Gastrocnemius medialis (tissue), 4 donors: ENCODE measurements around the gene AATK. TPM values are rescaled to one million over a fixed set of nuclear protein-coding genes. Genes with fewer than 3 reads are reported as not detected.

Experiments
- ATAC-seq, 2 donors: fragments of 150-250 bp; one replicate each; pipeline ENCODE4 v1.9.1; 2016
- DNase-seq, 2 donors: peaks; one replicate each; pipeline ENCODE4 v3.0.0-alpha.2; 2019
- H3K27ac ChIP-seq, 4 donors: fragments of 200-600 bp; sonication (generic); 1 replicate in 1 of 4; 2 replicates in 3 of 4; pipeline ENCODE4 v1.5.1; 2016 to 2018; ENCODE audit warnings: mild to moderate bottlenecking in 2 of 4, moderate library complexity in 1 of 4
- H3K27me3 ChIP-seq, 3 donors: fragments of 200-600 bp; sonication (generic) in 2 of 3; 1 replicate in 1 of 3; 2 replicates in 2 of 3; pipeline versions ENCODE4 v1.5.1 to v1.6.0; 2016 to 2019; ENCODE audit warnings: mild to moderate bottlenecking in 1 of 3, moderate library complexity in 1 of 3
- H3K36me3 ChIP-seq, 2 donors: fragments of 200-600 bp; sonication (generic) in 1 of 2; one replicate each; pipeline ENCODE4 v1.5.1; 2017 to 2018
- H3K4me1 ChIP-seq, 2 donors: fragments of 200-600 bp; sonication (generic) in 1 of 2; one replicate each; pipeline ENCODE4 v1.5.1; 2016 to 2017; ENCODE audit warnings: mild to moderate bottlenecking in 2 of 2
- H3K4me3 ChIP-seq, 4 donors: fragments of 200-600 bp; sonication (generic) in 3 of 4; 1 replicate in 1 of 4; 2 replicates in 3 of 4; pipeline ENCODE4 v1.5.1; 2016 to 2019; ENCODE audit warnings: mild to moderate bottlenecking in 2 of 4
- H3K9me3 ChIP-seq, 3 donors: fragments of 200-600 bp; sonication (generic) in 2 of 3; 1 replicate in 1 of 3; 2 replicates in 2 of 3; pipeline ENCODE4 v1.5.1; 2016 to 2019
- POLR2A ChIP-seq, 2 donors: fragments of 450-650 bp; IDR thresholded peaks; one replicate each; pipeline ENCODE4 v1.6.1; 2017; ENCODE audit warnings: antibody characterized with exemption in 2 of 2, mild to moderate bottlenecking in 2 of 2, moderate library complexity in 2 of 2
- in situ Hi-C, 4 donors: fragments of 200-750 bp; cut with MboI; loops; one replicate each; pipeline versions ENCODE4 v1.15.0 to v1.8.0; 2017; ENCODE audit warnings: low sequenced_read_pairs in 4 of 4
- intact Hi-C: fragments of 100-400 bp; cut with DNase I; formaldehyde crosslinking; loops from one replicate; pipeline ENCODE4 v1.15.1; 2023; ENCODE audit warnings: low total_unique reads
- total RNA-seq, 4 donors: library from RNA; depleted of rRNA; stranded (reverse); fragments of >200 nt; gene quantifications; one replicate each; pipeline versions ENCODE4 v1.1.0 to v1.2.3, GENCODE V29; 2016
- TF ChIP-seq, protein P1 (sequence below), 5 experiments: fragments of 450-650 bp in 3 of 5; fragments of 200-600 bp in 2 of 5; sonication (generic) in 2 of 5; IDR thresholded peaks in 4 of 5; conservative IDR thresholded peaks in 1 of 5; 1 replicate in 4 of 5; 2 replicates in 1 of 5; pipeline ENCODE4 v1.5.1; 2016 to 2019; ENCODE audit warnings: antibody characterized with exemption in 5 of 5, mild to moderate bottlenecking in 3 of 5, moderate library complexity in 3 of 5

Gene AATK
- total RNA-seq, 4 donors from 2014 or later = 0.10 to 1.3 (median 0.80) TPM

DNA sequence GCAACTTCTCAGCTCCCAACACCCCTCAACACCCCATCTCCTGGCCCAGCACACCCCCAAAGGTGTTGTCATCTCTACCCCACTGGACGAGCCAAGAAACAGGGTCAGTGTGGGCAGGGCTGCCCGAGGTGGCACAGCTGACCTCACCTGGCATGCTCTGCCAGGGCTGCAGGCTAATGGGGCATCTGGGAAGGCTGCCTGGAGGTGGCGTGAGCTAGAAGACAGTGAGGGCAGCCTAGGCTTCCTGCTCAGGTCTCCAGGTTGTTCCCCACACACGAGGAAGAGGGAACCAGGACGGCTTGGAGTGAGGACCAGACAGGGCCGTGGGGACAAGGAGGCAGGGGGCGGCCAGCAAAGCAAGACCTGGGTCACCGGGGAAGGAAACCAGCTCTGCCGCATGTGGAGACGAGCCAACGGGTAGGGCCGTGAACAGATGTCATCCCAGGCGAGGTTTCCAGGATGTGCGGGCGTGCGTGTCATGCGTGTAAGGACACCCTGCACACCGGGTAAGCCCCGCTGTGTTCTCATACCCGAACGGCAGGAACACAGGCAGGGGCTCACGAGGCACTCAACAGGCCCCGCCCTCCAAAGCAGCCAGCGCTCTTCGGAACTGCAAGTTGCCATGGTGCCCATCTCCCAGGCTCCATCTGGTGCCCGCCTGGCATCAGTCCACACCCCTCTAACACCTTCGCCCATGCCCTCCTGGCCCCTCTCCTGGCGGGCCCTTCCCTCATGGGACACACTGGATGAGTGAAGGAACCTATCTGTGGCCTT, 30.3 kb downstream of the AATK start:
- TF ChIP-seq POLR2A (IDR thresholded peaks at IDR 0.05) = no peak
- TF ChIP-seq, protein P1, sequence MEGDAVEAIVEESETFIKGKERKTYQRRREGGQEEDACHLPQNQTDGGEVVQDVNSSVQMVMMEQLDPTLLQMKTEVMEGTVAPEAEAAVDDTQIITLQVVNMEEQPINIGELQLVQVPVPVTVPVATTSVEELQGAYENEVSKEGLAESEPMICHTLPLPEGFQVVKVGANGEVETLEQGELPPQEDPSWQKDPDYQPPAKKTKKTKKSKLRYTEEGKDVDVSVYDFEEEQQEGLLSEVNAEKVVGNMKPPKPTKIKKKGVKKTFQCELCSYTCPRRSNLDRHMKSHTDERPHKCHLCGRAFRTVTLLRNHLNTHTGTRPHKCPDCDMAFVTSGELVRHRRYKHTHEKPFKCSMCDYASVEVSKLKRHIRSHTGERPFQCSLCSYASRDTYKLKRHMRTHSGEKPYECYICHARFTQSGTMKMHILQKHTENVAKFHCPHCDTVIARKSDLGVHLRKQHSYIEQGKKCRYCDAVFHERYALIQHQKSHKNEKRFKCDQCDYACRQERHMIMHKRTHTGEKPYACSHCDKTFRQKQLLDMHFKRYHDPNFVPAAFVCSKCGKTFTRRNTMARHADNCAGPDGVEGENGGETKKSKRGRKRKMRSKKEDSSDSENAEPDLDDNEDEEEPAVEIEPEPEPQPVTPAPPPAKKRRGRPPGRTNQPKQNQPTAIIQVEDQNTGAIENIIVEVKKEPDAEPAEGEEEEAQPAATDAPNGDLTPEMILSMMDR (IDR thresholded peaks at IDR 0.05 in 4 of 5, conservative IDR thresholded peaks at IDR 0.05 in 1 of 5) = no peak
- Histone ChIP-seq H3K9me3 (no peaks in the 10 kb centered on the region), H3K4me1 (no peaks in the 10 kb centered on the region), H3K27me3 (no peaks in the 10 kb centered on the region), H3K27ac (no peak overlapping the region), H3K36me3 (no peaks in the 10 kb centered on the region), H3K4me3 (no peak overlapping the region)
- DNase-seq (no peak), ATAC-seq (no peak)
- in situ Hi-C loops (loop anchor here in 1 of 4 donors (25.0 kb wide), 1 partner anchor 102 kb away; the partner anchor contains the start of genes NDUFAF8 and TEPSIN), intact Hi-C loops (no loop called here)

DNA sequence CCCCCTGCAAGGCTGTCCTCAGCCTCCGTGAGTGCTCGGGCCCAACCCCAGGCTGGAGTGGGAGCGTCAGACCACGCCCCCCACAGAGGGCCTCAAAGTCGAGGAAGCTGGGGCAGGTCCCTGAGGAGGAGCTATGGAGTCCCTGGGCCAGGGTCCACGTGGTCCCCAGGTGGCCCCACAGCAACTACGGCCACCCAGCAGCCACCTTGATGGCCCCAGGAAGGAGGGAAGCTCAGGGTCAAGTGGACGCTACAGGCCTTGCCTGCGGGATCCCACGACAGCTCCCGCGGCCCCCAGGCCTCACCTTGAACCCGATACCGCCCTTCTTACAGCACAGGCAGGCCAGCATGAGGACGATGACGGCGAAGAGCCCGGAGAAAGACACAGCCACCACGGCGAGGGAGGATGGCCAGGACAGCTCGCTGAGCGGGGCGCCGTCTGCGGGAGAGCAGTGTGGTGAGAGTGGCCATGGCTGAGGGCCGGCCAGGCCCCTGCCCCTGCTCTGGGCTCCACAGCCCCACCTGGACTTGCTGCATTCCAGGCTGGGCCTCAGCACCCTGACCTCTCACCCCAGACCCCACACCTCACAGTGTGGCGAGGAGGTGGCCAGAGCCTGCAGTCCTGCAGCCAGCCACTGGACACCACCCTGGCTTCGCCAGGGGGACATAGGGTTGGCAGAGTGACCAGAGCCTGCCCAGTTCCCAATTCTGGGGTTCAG, 31.8 kb downstream of the AATK start:
- no peak overlapping the region for H3K27ac ChIP-seq
- TF ChIP-seq POLR2A (IDR thresholded peaks at IDR 0.05) = no peak
- TF ChIP-seq, protein P1 (IDR thresholded peaks at IDR 0.05 in 4 of 5, conservative IDR thresholded peaks at IDR 0.05 in 1 of 5) = no peak
- no peaks in the 10 kb centered on the region for H3K36me3 ChIP-seq
- in situ Hi-C loops (loop anchor here in 1 of 4 donors (25.0 kb wide), 1 partner anchor 103 kb away; the partner anchor contains the start of genes NDUFAF8 and TEPSIN), intact Hi-C loops (no loop called here)
- no peaks in the 10 kb centered on the region for H3K4me1 ChIP-seq
- H3K9me3 ChIP-seq = no peaks in the 10 kb centered on the region
- ATAC-seq (no peak), DNase-seq (no peak)
- H3K4me3 ChIP-seq = no peak overlapping the region
- no peaks in the 10 kb centered on the region for H3K27me3 ChIP-seq

GRCh38 chr17:81132770-81133723, 33.0 kb downstream of the AATK start:
- TF ChIP-seq, protein P1 (IDR thresholded peaks at IDR 0.05 in 4 of 5, conservative IDR thresholded peaks at IDR 0.05 in 1 of 5) = no peak
- no peak for TF ChIP-seq POLR2A (IDR thresholded peaks at IDR 0.05)
- in situ Hi-C loops (loop anchor here in 1 of 4 donors (25.0 kb wide), 1 partner anchor 104 kb away; the partner anchor contains the start of genes NDUFAF8 and TEPSIN), intact Hi-C loops (no loop called here)
- H3K4me3 ChIP-seq = no peak overlapping the region
- H3K4me1 ChIP-seq = no peaks in the 10 kb centered on the region
- H3K36me3 ChIP-seq = no peaks in the 10 kb centered on the region
- DNase-seq (no peak), ATAC-seq (no peak)
- no peaks in the 10 kb centered on the region for H3K9me3 ChIP-seq
- H3K27me3 ChIP-seq = no peaks in the 10 kb centered on the region
- H3K27ac ChIP-seq = no peak overlapping the region

DNA sequence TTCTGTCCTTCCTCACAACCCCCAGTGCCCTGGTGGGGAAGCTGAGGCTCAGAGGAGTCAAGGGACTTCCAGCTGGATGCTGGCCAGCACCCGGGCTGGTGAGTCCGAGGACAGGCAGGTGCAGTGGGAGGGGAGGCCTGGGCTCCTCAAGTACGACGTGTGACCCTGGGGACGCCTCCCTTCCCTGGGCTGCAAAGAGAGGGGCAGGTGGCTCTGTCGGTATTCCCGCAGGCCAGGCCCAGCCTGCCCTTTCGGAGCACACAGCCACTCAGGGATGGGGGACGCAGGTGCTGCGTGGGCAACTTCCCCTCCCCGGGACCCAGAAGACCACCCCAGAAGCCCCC, 33.9 kb downstream of the AATK start:
- H3K36me3 ChIP-seq = no peaks in the 10 kb centered on the region
- H3K27ac ChIP-seq = no peak overlapping the region
- no peaks in the 10 kb centered on the region for H3K4me1 ChIP-seq
- ATAC-seq = no peak
- DNase-seq = no peak
- TF ChIP-seq, protein P1 (IDR thresholded peaks at IDR 0.05 in 4 of 5, conservative IDR thresholded peaks at IDR 0.05 in 1 of 5) = no peak
- TF ChIP-seq POLR2A (IDR thresholded peaks at IDR 0.05) = no peak
- no peaks in the 10 kb centered on the region for H3K9me3 ChIP-seq
- no peaks in the 10 kb centered on the region for H3K27me3 ChIP-seq
- in situ Hi-C loops = loop anchor here in 1 of 4 donors (25.0 kb wide), 1 partner anchor 105 kb away; the partner anchor contains the start of genes NDUFAF8 and TEPSIN
- intact Hi-C loops = no loop called here
- H3K4me3 ChIP-seq = no peak overlapping the region
